GM19193 (cell line): Measurements from ENCODE around the gene NLRC5.

Source experiments
- POLR2A ChIP-seq: IDR thresholded peaks from 4 replicates; pipeline ENCODE4 v1.6.1; 2011; ENCODE audit not compliant: insufficient read depth, insufficient read length; ENCODE audit errors: extremely low read depth

NLRC5 gene

DNA sequence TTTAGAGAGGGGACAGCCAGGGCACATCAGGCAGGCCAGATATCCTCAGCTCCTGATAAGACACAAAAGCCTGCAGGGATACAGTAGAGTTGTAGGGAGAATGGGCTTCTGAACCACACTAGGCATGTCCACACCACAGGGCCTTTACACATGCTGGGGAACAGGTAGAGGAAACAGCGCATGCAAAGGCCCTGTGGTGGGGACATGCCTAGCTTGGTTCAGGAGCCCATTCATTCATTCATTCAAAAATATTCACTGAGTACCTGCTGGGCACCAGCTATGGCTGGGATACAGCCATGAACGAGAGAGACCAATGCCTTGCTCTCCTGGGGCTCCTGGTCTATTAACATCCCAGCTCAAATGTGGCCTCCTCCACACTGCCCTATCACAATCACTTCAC is 107.4 kb downstream of the NLRC5 start:
- no peak for TF ChIP-seq POLR2A

DNA sequence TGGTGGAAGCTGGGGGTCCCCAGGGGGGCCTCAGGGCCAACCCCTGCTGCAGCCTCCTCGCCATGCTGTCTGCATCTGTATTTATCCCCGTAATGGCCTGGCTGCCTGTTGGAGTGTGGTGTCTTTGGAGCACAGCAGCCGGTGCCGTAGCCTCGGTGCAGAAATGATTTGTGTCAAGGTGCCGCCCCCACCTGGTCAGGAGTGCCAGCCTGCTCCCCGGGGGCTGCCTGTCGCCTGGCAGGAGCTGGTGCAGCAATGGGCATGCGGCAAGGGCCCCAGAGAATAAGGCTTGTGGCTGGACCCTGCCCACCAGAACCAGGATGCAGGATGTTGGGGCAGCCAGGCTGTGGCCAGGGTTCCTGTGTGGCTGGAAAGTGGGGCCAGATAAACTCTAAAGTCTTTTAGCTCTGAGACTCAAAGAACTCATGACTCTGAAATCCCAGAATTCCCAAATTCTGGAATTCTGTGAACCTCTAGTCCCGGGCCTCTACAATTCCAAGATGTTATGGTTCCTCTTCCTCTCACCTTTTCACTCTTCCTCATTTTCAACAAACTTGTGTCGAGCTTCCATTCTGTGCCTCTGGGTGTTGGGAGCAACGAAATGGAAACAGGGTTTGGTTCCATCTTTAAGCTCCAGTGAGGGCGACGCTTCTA is 109.0 kb downstream of the NLRC5 start:
- no peak for TF ChIP-seq POLR2A

DNA sequence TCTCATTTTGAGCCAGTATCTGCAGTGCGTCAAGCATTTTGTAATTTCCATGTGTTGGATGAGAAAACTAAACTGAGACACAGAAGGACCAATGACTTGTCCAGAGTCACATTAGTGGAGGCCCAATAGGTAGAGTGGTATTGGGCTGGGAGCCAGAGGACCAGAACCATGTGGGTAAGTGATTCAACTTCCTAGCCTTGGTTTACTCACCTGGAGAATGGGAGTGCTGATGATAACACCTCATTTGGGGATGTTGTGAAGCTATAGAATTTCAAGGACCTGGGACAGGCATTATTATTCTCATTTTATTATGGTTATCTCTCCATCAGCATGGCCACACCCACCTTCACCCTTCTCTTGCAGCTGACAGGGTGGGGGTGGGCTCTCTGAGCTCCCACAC is 111.1 kb downstream of the NLRC5 start:
- TF ChIP-seq POLR2A = no peak

DNA sequence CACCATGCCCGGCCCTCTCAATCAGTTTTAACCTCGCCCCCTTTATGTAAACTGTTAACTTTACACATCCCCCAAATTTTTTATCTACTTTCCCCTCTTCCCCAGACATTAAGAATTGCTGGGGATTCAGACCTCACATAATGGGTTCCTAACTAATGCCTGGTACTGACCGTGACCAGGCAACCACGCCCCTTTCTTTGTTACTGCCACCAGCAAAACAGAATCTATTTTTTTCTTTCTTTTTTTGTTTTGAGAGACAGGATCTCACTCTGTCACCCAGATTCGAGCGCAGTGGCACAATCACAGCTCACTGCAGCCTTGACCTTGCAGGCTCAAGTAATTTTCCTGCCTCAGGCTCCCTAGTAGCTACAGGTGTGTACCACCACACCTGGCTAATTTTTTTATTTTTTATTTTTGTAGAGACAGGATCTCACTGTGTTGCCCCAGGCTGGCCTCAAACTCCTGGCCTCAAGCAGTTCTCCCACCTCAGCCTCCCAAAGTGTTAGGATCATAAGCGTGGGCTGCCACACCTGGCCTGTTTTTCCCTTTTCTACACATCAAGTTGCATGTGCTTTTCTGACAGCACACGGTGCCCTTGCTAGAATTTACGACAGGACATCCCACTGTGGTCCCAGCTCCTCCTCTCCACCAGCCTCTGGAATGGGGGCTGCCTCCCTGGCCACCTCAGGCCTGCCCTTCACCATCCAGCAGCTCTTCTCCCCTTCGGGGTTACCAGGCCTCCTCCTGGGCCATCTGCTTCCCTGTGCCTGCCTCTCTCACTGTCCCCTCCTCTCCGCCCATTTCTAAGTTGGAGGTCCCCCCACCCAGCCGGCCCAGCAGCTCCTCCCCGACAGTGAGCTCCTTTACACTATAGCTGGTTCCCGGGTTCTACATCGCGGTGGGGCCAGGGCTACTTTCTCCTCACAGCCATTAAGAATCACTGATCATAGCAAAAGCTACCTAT is 113.8 kb downstream of the NLRC5 start:
- TF ChIP-seq POLR2A = no peak

DNA sequence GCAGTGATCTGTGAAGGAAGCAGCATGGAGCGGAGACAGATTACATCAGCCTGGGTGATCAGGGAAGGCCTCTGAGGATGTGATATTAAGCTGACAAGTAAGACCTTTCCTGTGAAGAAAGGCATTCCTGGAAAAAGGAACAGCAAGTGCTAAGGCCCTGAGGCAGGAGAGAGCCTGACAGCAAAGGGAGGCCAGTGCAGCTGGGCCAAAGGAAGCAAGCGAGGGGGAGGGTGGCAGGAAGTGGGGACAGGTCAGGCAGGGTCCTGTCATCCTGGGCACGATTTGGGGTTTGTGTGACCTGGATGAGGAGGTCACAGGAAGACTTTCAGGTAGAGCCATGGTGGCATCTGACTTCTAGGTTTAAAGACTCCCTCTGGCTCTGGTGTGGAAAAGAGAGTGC is 115.3 kb downstream of the NLRC5 start:
- TF ChIP-seq POLR2A = no peak

DNA sequence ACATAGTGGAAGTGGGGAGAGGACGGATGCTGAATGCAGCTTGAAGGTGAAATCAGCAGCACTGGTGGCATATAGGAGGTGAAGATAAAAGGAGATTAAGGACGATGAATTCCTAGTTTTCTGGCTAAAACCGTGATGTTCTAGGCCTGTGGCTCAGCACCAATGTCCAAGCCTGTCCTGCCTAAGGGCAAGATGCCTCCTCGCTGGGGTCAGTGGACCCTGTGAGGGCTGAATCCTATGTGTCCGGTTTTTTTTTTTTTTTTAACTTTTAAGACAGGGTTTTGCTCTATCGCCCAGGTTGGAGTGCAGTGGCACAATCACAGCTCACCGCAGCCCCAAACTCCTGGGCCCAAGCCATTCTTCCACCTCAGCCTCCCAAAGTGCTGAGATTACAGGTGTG is 115.8 kb downstream of the NLRC5 start:
- no peak for TF ChIP-seq POLR2A

DNA sequence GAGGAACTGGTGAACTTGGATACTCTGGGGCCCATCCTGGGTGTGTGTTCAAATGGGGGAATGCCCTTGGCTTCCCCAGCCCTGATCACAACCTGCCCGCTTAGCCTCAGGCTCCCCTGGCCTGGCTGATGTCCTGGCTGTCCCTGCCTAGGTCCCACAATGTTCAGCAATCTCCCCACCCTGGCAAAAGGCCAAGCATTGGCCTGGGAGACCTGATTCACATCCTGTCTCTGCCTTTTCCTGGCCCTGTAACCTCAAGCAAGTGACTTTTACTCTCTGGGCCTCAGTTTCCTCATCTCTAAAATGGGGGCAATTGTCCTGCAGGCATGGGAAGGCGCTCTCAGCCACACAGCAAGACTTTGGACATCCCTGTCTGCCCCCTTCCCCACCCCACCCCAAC is 117.4 kb downstream of the NLRC5 start:
- no peak for TF ChIP-seq POLR2A

DNA sequence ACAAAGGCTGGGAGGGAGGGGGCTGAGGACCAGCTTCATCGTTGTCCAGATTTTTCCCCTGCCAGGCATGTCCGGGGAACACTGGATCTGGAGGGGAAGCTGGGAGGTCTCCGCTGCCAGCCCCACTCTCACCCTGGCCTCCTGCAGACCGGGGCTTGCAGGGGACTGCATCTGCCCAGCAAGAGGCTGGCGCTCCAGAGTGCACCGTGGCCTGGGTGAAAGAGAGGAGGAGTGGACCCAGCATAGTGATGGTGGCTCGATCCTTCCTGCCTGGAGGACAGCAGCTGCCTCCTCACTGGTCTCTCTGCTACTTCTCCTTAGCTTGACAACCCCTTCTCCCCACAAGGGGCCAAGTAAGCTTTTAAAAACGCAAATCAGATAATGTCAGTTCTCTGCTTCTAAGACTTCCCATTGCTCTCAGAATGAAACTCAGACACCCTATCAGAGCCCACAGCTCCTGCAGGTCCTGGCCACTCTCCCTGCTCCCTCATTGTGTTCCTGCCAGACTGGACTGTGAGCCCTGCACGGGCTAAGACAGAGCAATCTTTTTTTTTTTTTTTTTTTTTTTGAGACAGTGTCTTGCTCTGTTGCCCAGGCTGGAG is 118.1 kb downstream of the NLRC5 start:
- no peak for TF ChIP-seq POLR2A

DNA sequence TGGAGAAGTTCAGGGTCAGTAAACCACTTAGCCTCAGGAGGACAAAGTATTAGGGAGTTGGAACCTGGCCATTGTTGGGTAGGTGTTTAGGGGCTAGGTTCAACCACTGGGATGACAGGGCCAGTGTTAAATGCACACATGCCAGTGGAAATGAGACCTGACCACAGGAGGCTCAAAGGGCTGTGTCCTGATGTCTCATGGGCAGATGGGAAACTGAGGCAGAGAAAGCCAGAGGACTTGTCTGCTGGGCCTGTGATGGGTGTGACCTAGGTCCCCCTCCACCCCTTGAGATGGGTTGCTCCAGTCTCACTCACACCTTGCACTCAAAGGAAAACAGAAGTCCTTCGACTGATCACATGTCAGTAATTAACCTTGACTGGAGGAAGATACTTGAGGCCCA is 119.1 kb downstream of the NLRC5 start:
- no peak for TF ChIP-seq POLR2A

DNA sequence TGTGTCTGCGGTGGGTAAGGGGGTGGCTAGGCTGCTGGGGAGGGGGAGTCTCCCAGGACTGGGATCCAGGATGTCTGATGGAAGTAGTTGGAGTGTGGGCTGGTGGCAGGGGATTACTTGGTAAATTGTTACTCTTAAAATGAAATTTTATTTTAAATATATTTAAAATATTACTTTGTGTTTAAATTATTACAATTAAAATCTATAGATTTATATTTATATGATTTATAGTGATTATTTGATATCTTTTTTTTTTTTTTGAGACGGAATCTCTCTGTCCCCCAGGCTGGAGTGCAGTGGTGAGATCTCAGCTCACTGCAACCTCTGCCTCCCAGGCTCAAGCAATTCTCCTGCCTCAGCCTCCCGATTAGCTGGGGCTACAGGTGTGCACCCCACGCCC is 121.6 kb downstream of the NLRC5 start:
- no peak for TF ChIP-seq POLR2A

DNA sequence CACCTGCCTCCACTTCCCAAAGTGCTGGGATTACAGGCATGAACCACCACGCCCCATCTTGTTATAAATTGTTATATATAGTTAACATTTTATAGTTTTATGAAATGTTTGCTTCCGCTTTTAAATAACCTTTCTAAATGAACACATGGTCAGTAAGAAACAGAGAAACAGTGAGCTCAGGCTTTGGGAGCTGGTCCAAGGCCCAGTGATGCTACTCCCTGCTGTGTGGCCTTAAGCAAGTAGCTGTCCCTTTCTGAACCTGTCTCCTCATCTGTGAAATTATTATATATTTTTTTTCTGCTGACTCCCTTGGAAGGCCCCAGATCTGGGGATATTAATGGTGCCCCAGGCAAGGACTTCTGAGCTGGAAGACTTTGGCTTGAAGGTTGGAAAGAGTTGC is 122.1 kb downstream of the NLRC5 start:
- no peak for TF ChIP-seq POLR2A

DNA sequence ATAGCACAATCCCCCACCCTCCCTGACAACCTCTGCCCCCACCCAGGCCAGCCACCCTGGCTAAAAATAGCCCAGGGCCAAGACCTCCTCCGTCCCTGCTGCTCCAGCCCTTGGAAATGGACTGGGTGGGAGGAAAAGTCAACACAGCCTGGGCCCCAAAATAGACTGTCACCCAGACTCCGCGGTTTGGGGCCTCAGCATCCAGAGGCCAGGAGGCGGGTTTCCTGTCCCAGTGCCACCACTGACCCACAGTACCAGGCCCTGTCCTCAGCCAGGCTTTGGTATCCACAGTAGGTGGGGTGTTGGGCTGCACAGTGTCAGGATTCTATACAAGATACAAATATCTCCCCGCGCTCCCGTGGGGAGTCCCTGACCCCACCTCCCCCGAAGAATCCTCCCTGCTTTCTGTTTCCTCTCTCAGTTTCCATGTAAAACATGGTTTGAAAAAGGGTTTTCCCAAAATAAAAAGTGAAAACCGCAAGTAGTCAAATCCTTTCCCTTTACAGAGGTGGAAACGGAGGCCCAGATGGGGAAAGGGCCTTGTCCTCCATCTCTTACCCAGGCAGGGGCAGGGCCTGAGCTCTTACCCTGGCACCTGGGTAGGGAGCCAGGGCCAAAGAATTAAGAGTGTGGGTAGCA is 123.2 kb downstream of the NLRC5 start:
- no peak for TF ChIP-seq POLR2A

DNA sequence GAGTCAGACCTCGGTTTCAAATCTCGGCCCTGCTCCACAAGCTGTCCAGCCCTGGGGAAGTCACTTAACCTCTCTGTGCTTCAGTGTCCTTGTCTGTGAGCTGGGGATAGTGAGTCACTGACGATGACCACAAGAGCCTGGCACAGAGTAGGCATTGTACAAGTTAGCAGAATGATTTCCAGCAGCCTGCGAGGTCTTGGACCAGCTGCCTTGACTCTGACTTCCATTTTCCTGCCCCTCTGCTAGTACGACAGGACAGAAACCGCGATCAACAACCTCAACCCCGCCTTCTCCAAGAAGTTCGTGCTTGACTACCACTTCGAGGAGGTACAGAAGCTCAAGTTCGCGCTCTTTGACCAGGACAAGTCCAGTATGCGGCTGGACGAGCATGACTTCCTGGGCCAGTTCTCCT is 123.7 kb downstream of the NLRC5 start:
- no peak for TF ChIP-seq POLR2A

DNA sequence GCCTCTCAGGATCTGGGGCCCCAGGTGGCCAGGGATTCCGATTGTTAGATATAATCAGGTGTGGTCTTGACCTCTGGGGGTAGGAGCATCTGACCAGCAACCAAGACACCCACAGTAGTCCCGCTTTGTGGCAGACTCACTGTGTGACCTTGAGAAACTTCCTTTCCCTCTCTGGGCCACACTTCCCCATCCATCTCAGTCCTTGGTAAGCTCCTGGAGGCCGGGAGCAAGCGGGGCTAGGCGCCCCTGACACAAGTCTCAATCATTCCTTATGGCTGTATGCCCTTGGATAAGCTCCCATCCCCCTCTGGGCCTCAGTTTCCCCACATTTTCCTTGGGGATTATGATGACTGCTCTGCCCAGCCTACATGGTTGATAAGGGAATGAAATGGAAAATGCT is 124.3 kb downstream of the NLRC5 start:
- no peak for TF ChIP-seq POLR2A

DNA sequence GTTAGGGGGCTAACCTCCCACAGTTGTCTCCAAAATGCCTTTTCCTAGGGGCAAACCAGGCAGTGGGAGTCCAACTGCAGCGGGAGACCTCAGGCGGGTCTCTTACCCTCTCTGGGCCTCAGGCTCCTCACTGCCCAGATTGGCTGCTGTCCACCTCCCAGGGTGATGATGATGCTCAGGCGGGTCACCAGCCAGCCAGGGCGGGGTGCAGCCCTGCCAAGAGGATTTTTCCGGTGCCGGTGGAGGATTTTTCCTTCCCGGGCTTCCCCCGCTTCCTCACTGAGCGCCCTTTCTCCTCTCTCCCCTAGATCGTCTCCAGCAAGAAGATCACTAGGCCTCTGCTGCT is 125.8 kb downstream of the NLRC5 start:
- TF ChIP-seq POLR2A = no peak
